Effector memory CD4-positive, alpha-beta T cell (primary cell): Measurements from ENCODE around the gene KRABD2.
"Not testable (repeated sequence)": the region's sequence is repeated elsewhere in the genome, so short reads cannot be mapped to it uniquely, and the experiment has no call there.

ENCODE experiments used
- DNase-seq, 3 donors: peaks; one replicate each; pipeline ENCODE4 v3.0.0-alpha.2; 2020
- H3K27ac ChIP-seq: 2 replicates; pipeline ENCODE4 v1.7.0; 2013; ENCODE audit warnings: mild to moderate bottlenecking, low read length, moderate library complexity; ENCODE audit not compliant: insufficient read depth, poor library complexity, severe bottlenecking
- H3K27me3 ChIP-seq: replicated peaks from 2 replicates; pipeline ENCODE4 v1.7.0; 2013; ENCODE audit warnings: mild to moderate bottlenecking, low read length; ENCODE audit not compliant: insufficient read depth, control insufficient read depth, poor library complexity, severe bottlenecking
- H3K36me3 ChIP-seq: 2 replicates; pipeline ENCODE4 v1.7.0; 2013; ENCODE audit warnings: mild to moderate bottlenecking, low read length, moderate library complexity; ENCODE audit not compliant: control insufficient read depth, insufficient read depth
- H3K4me1 ChIP-seq: 2 replicates; pipeline ENCODE4 v1.7.0; 2013; ENCODE audit warnings: low read length, mild to moderate bottlenecking; ENCODE audit not compliant: control insufficient read depth, insufficient read depth, poor library complexity, severe bottlenecking
- H3K4me3 ChIP-seq: 2 replicates; pipeline ENCODE4 v1.7.0; 2013; ENCODE audit warnings: low read length, low read depth, mild to moderate bottlenecking; ENCODE audit not compliant: insufficient read depth, poor library complexity, severe bottlenecking
- H3K9me3 ChIP-seq: 2 replicates; pipeline ENCODE4 v1.7.0; 2013; ENCODE audit warnings: mild to moderate bottlenecking, low read length, moderate library complexity; ENCODE audit not compliant: control insufficient read depth

The KRABD2 gene

GRCh38 chr17:8409966-8410882 is 33.7 kb upstream of the KRABD2 start:
- Histone ChIP-seq H3K36me3 (no peaks in the 10 kb centered on the region), H3K27ac (no peak overlapping the region), H3K4me1 (peaks cover 7% of the 10 kb centered on the region), H3K27me3 (peaks cover 4% of the 10 kb centered on the region), H3K9me3 (no peaks in the 10 kb centered on the region), H3K4me3 (no peak overlapping the region)
- DNase-seq = peak; percentile 49 to 74 (median 56)

- no peak for DNase-seq
- Histone ChIP-seq H3K27ac (no peak overlapping the region), H3K27me3 (peaks cover 4% of the 10 kb centered on the region), H3K9me3 (no peaks in the 10 kb centered on the region), H3K4me3 (no peak overlapping the region), H3K4me1 (peaks cover 5% of the 10 kb centered on the region), H3K36me3 (no peaks in the 10 kb centered on the region)
These were observed 31.9 kb upstream of the KRABD2 start for GRCh38 chr17:8408371-8408770.

GRCh38 chr17:8406174-8406573 is 29.7 kb upstream of the KRABD2 start:
- H3K4me3 ChIP-seq = no peak overlapping the region
- H3K4me1 ChIP-seq = no peaks in the 10 kb centered on the region
- DNase-seq = no peak
- no peaks in the 10 kb centered on the region for H3K9me3 ChIP-seq
- H3K36me3 ChIP-seq = no peaks in the 10 kb centered on the region
- peaks cover 8% of the 10 kb centered on the region for H3K27me3 ChIP-seq
- no peak overlapping the region for H3K27ac ChIP-seq

- DNase-seq = no peak
- Histone ChIP-seq H3K27me3 (peaks cover 8% of the 10 kb centered on the region), H3K36me3 (no peaks in the 10 kb centered on the region), H3K27ac (no peak overlapping the region), H3K4me3 (no peak overlapping the region), H3K4me1 (no peaks in the 10 kb centered on the region), H3K9me3 (no peaks in the 10 kb centered on the region)
These were observed 29.1 kb upstream of the KRABD2 start for GRCh38 chr17:8405499-8406016.

- no peak overlapping the region for H3K4me3 ChIP-seq
- H3K9me3 ChIP-seq = no peaks in the 10 kb centered on the region
- H3K27me3 ChIP-seq = peaks cover 4% of the 10 kb centered on the region
- DNase-seq = no peak
- H3K36me3 ChIP-seq = no peaks in the 10 kb centered on the region
- H3K27ac ChIP-seq = no peak overlapping the region
- H3K4me1 ChIP-seq = no peaks in the 10 kb centered on the region
These were observed 26.5 kb upstream of the KRABD2 start for GRCh38 chr17:8402921-8403536.

- no peak overlapping the region for H3K27ac ChIP-seq
- H3K27me3 ChIP-seq = peaks cover 4% of the 10 kb centered on the region
- H3K36me3 ChIP-seq = no peaks in the 10 kb centered on the region
- H3K9me3 ChIP-seq = no peaks in the 10 kb centered on the region
- no peaks in the 10 kb centered on the region for H3K4me1 ChIP-seq
- no peak overlapping the region for H3K4me3 ChIP-seq
- no peak for DNase-seq
These were observed 24.6 kb upstream of the KRABD2 start for GRCh38 chr17:8401107-8401506.

GRCh38 chr17:8398980-8399379 is 22.5 kb upstream of the KRABD2 start:
- DNase-seq = no peak
- Histone ChIP-seq H3K9me3 (no peaks in the 10 kb centered on the region), H3K4me1 (peaks cover 2% of the 10 kb centered on the region), H3K27ac (no peak overlapping the region), H3K4me3 (no peak overlapping the region), H3K27me3 (peaks cover 4% of the 10 kb centered on the region), H3K36me3 (no peaks in the 10 kb centered on the region)

- Histone ChIP-seq H3K4me1 (peaks cover 13% of the 10 kb centered on the region), H3K36me3 (no peaks in the 10 kb centered on the region), H3K27me3 (peaks cover 4% of the 10 kb centered on the region), H3K9me3 (no peaks in the 10 kb centered on the region), H3K27ac (no peak within 1 kb of the TSS), H3K4me3 (no peak within 1 kb of the TSS)
- no peak for DNase-seq
These were observed 21.1 kb upstream of the KRABD2 start, which contains the start of gene RNF222 for GRCh38 chr17:8397636-8398035. TSS of gene RNF222 (minus strand) at chr17:8397827. CDS start at chr17:8393461, 4,366 bp downstream.

GRCh38 chr17:8394497-8394896 is 18.0 kb upstream of the KRABD2 start:
- H3K4me1 ChIP-seq = peaks cover 13% of the 10 kb centered on the region
- not testable (repeated sequence) for H3K27me3 ChIP-seq, H3K9me3 ChIP-seq, H3K36me3 ChIP-seq, H3K27ac ChIP-seq, DNase-seq, H3K4me3 ChIP-seq
